ENCODE results near the gene WSB2. TPM values are rescaled to one million over a fixed set of nuclear protein-coding genes. Genes with fewer than 3 reads are reported as not detected.
"Not testable (repeated sequence)": the region's sequence is repeated elsewhere in the genome, so short reads cannot be mapped to it uniquely, and the experiment has no call there.

The WSB2 gene
- total and polyA plus RNA-seq, 10 of the 15 experiments (the other 5 are each of a cell fraction or from before 2014, with no cell fraction given): 18.3 to 82.6 (median 43.7) TPM

DNA sequence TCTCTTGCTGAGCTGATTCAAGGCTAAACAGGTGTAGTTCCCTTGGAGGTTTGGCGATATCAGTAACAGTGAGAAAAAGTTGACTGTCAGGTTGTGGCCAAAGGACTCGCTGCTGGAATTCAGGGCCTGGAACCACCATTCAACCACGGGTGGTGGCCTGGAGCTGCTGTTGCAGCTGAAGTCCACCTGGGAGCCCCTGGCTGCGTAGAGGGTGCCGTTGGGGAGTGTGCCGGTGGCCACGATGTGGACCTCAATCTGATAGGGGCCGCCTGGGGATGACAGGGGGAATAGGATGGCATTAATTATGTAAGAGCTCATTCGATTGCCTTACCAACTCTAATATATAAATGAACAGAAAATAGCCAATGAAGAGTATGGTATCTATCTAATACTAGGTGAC is 21.2 kb upstream of the WSB2 start:
- Histone ChIP-seq H3K4me1 (ENCODE audit: control insufficient read depth, insufficient read depth, low read length) (no peaks in the 10 kb centered on the region), H3K9me3 (replicated peaks; ENCODE audit: control insufficient read depth, insufficient read depth, low read length) (no peaks in the 10 kb centered on the region), H4K20me1 (ENCODE audit: control insufficient read depth, insufficient read depth) (no peaks in the 10 kb centered on the region), H3K27ac (ENCODE audit: control insufficient read depth, insufficient read depth) (no peak overlapping the region), H3K9ac (ENCODE audit: control insufficient read depth, insufficient read depth, low read length) (no peak overlapping the region), H3K79me2 (ENCODE audit: control insufficient read depth, insufficient read depth, low read length) (no peaks in the 10 kb centered on the region), H3K4me3 (no peak overlapping the region), H3K36me3 (ENCODE audit: control insufficient read depth in 2 of 2, insufficient read depth in 2 of 2, low read length in 1 of 2) (no peaks in the 10 kb centered on the region), H3K27me3 (replicated peaks in 1 of 2; ENCODE audit: control insufficient read depth in 2 of 2, insufficient read depth in 2 of 2, low read length in 1 of 2) (no peaks in the 10 kb centered on the region), H2AFZ (ENCODE audit: control insufficient read depth, low read depth, low read length) (no peak overlapping the region), H3K4me2 (ENCODE audit: control insufficient read depth, insufficient read depth) (no peak overlapping the region)
- ChIA-PET RAD21 (ENCODE audit: unreplicated experiment) (no interaction called here), POLR2A (interaction anchor here (0.6 kb wide), 1 partner anchor 12 kb away, joined by 3 read pairs; no protein-coding TSS in a partner anchor), CTCF (interaction anchor here (0.5 to 1.1 kb wide), 2 partner anchors 39 to 99 kb away, joined by 3 read pairs; no protein-coding TSS in a partner anchor), SMC1A (ENCODE audit: uncharacterized antibody, unreplicated experiment) (no interaction called here)
- 65% methylated on average over 9 of the region's 9 CpGs for WGBS (ENCODE audit: insufficient coverage, insufficient replicate concordance, low lambda C conversion rate, missing lambda C conversion rate)
- no peak for FAIRE-seq
- TF ChIP-seq NFYB (IDR thresholded peaks at IDR 0.05; ENCODE audit: insufficient read depth, low read depth, low read length) (no peak), ZNF207 (IDR thresholded peaks at IDR 0.05; ENCODE audit: borderline replicate concordance) (no peak), SREBF1 (IDR thresholded peaks at IDR 0.05; ENCODE audit: low read length) (no peak), JUNB (IDR thresholded peaks at IDR 0.05) (no peak), GATAD2B (conservative IDR thresholded peaks at IDR 0.05; ENCODE audit: low read depth) (no peak)
- TF ChIP-seq, protein P1, sequence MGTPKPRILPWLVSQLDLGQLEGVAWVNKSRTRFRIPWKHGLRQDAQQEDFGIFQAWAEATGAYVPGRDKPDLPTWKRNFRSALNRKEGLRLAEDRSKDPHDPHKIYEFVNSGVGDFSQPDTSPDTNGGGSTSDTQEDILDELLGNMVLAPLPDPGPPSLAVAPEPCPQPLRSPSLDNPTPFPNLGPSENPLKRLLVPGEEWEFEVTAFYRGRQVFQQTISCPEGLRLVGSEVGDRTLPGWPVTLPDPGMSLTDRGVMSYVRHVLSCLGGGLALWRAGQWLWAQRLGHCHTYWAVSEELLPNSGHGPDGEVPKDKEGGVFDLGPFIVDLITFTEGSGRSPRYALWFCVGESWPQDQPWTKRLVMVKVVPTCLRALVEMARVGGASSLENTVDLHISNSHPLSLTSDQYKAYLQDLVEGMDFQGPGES (IDR thresholded peaks at IDR 0.05): no peak
- TF ChIP-seq, protein P2, sequence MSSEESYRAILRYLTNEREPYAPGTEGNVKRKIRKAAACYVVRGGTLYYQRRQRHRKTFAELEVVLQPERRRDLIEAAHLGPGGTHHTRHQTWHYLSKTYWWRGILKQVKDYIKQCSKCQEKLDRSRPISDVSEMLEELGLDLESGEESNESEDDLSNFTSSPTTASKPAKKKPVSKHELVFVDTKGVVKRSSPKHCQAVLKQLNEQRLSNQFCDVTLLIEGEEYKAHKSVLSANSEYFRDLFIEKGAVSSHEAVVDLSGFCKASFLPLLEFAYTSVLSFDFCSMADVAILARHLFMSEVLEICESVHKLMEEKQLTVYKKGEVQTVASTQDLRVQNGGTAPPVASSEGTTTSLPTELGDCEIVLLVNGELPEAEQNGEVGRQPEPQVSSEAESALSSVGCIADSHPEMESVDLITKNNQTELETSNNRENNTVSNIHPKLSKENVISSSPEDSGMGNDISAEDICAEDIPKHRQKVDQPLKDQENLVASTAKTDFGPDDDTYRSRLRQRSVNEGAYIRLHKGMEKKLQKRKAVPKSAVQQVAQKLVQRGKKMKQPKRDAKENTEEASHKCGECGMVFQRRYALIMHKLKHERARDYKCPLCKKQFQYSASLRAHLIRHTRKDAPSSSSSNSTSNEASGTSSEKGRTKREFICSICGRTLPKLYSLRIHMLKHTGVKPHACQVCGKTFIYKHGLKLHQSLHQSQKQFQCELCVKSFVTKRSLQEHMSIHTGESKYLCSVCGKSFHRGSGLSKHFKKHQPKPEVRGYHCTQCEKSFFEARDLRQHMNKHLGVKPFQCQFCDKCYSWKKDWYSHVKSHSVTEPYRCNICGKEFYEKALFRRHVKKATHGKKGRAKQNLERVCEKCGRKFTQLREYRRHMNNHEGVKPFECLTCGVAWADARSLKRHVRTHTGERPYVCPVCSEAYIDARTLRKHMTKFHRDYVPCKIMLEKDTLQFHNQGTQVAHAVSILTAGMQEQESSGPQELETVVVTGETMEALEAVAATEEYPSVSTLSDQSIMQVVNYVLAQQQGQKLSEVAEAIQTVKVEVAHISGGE (CRISPR knock-in tag; IDR thresholded peaks at IDR 0.05): no peak
- in situ Hi-C loops (cut with MboI): no loop called here
- intact Hi-C loops (cut with micrococcal nuclease; ENCODE audit: unreplicated experiment): no loop called here
- no peak for DNase-seq (ENCODE audit: low read depth, low spot score)
- BruUV-seq (replicated peaks): no TSS peak
- no peak for ATAC-seq

DNA sequence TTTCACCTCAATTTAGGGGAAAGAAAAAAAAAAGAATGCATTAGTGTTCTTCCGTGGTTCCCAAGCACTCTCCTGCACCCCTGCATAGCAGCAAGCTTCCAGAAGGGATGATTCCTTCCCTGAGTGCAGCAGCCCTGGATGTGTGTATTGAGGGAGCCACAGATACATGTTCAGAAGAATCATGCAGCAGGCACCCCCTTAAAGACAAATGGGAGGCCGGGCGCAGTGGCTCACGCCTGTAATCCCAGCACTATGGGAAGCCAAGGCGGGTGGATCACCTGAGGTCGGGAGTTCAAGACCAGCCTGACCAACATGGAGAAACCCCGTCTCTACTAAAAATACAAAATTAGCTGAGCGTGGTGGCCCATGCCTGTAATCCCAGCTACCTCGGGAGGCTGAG is 20.5 kb upstream of the WSB2 start:
- 73% methylated on average over 9 of the region's 9 CpGs for WGBS (ENCODE audit: insufficient coverage, insufficient replicate concordance, low lambda C conversion rate, missing lambda C conversion rate)
- H3K36me3 ChIP-seq (ENCODE audit: control insufficient read depth in 2 of 2, insufficient read depth in 2 of 2, low read length in 1 of 2); H3K27me3 ChIP-seq (replicated peaks in 1 of 2; ENCODE audit: control insufficient read depth in 2 of 2, insufficient read depth in 2 of 2, low read length in 1 of 2); ATAC-seq; H3K9me3 ChIP-seq (replicated peaks; ENCODE audit: control insufficient read depth, insufficient read depth, low read length); H3K4me2 ChIP-seq (ENCODE audit: control insufficient read depth, insufficient read depth); BruUV-seq (replicated peaks); FAIRE-seq; RAD21 ChIA-PET (ENCODE audit: unreplicated experiment); H3K4me3 ChIP-seq; H4K20me1 ChIP-seq (ENCODE audit: control insufficient read depth, insufficient read depth); H3K27ac ChIP-seq (ENCODE audit: control insufficient read depth, insufficient read depth); H3K79me2 ChIP-seq (ENCODE audit: control insufficient read depth, insufficient read depth, low read length); SMC1A ChIA-PET (ENCODE audit: uncharacterized antibody, unreplicated experiment); CTCF ChIA-PET; H3K9ac ChIP-seq (ENCODE audit: control insufficient read depth, insufficient read depth, low read length); DNase-seq (ENCODE audit: low read depth, low spot score); intact Hi-C loops (cut with micrococcal nuclease; ENCODE audit: unreplicated experiment); H3K4me1 ChIP-seq (ENCODE audit: control insufficient read depth, insufficient read depth, low read length); in situ Hi-C loops (cut with MboI); H2AFZ ChIP-seq (ENCODE audit: control insufficient read depth, low read depth, low read length): not testable (repeated sequence)
- POLR2A ChIA-PET: interaction anchor here (0.7 kb wide), 1 partner anchor 371 kb away, joined by 3 read pairs; no protein-coding TSS in a partner anchor
